ENCODE measurements around the gene ATF2. TPM values are rescaled to one million over a fixed set of nuclear protein-coding genes. Genes with fewer than 3 reads are reported as not detected.
A peak's percentile ranks its signal among the peaks of the same experiment; 100 is the strongest.

The ATF2 gene
- total and polyA plus RNA-seq, 2 of the 13 experiments (the other 11 are each of a cell fraction or from before 2014, with no cell fraction given) = 91.6 to 95.1 TPM

- no peak for TF ChIP-seq SNAPC4 (CRISPR knock-in tag; IDR thresholded peaks at IDR 0.05)
- no peak for TF ChIP-seq SRSF9 (IDR thresholded peaks at IDR 0.05; ENCODE audit: borderline replicate concordance, insufficient read depth, low read depth, low read length, poor library complexity, severe bottlenecking)
- TF ChIP-seq CSRNP1 (CRISPR knock-in tag; IDR thresholded peaks at IDR 0.05) = peak; percentile 94
- TF ChIP-seq HNRNPLL (IDR thresholded peaks at IDR 0.05; ENCODE audit: low read depth, low read length, poor library complexity, severe bottlenecking) = peak; percentile 84
- TF ChIP-seq ZNF24 (IDR thresholded peaks at IDR 0.05) = no peak
- no peak for TF ChIP-seq CHD4 (IDR thresholded peaks at IDR 0.05; ENCODE audit: borderline replicate concordance, low read length)
- TF ChIP-seq PBX3 (CRISPR knock-in tag; IDR thresholded peaks at IDR 0.05; ENCODE audit: borderline replicate concordance) = peak; percentile 68
- peak; percentile 26; the same call in 1 of the 2 replicates for TF ChIP-seq NCOR1 (IDR thresholded peaks at IDR 0.05; ENCODE audit: borderline replicate concordance, low read length)
- no peak for TF ChIP-seq CEBPB (IDR thresholded peaks at IDR 0.05; ENCODE audit: borderline replicate concordance, low read depth, low read length)
- TF ChIP-seq ZNF660 (CRISPR knock-in tag; IDR thresholded peaks at IDR 0.05; ENCODE audit: borderline replicate concordance, low read depth) = no peak
- TF ChIP-seq TFDP2 (CRISPR knock-in tag; IDR thresholded peaks at IDR 0.05) = peak; percentile 90
- TF ChIP-seq NFATC3 (CRISPR knock-in tag; IDR thresholded peaks at IDR 0.05) = no peak
- no peak for TF ChIP-seq ZNF207 (IDR thresholded peaks at IDR 0.05; ENCODE audit: borderline replicate concordance)
- TF ChIP-seq ZNF496 (CRISPR knock-in tag; IDR thresholded peaks at IDR 0.05; ENCODE audit: insufficient replicate concordance) = no peak
- no peak for TF ChIP-seq STAT5B (CRISPR knock-in tag; IDR thresholded peaks at IDR 0.05)
- peak; percentile 8; the same call in 1 of the 2 replicates for TF ChIP-seq ZNF552 (CRISPR knock-in tag; IDR thresholded peaks at IDR 0.05; ENCODE audit: borderline replicate concordance)
- peak; percentile 79; the same call in 1 of the 2 replicates for TF ChIP-seq ZNF234 (CRISPR knock-in tag; conservative IDR thresholded peaks at IDR 0.05)
- no peak for TF ChIP-seq DPF2 (CRISPR knock-in tag; IDR thresholded peaks at IDR 0.05; ENCODE audit: borderline replicate concordance, low read depth)
- no peak for TF ChIP-seq ETV6 (CRISPR knock-in tag; conservative IDR thresholded peaks at IDR 0.05)
These were observed at the start of gene ATF2 (continued) for GRCh38 chr2:175167792-175168563.

Data from HepG2 (cell line).